ENCODE measurements around the gene KRTAP5-1. TPM values are rescaled to one million over a fixed set of nuclear protein-coding genes. Genes with fewer than 3 reads are reported as not detected.

The KRTAP5-1 gene
- polyA plus RNA-seq, 3 donors, result not detected

DNA sequence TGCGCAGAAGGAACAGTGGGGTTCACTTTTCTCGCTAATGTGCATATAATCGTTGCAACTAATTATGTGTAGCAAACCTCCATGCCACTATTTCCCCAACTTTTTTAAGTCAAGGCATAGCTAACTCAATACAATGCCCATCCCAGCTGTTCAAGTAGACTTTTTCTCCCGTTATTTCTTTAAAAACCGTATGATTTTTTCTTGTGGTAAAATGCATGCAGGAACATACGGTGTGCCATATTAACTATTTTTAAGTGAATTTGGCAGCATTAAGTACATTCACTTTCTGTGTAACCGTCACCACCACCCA, 10.2 kb downstream of the KRTAP5-1 start:
- Histone ChIP-seq H3K4me2 (replicated peaks; ENCODE audit: extremely low read depth, low read length, poor library complexity, severe bottlenecking) (no peak overlapping the region), H2AFZ (ENCODE audit: insufficient read depth, low read depth, low read length, poor library complexity, severe bottlenecking) (no peak overlapping the region), H3K36me3 (replicated peaks in 1 of 2; ENCODE audit: control insufficient read depth in 1 of 2, insufficient read depth in 2 of 2, low read length in 2 of 2) (no peaks in the 10 kb centered on the region), H3K27me3 (ENCODE audit: control insufficient read depth in 2 of 2, insufficient read depth in 2 of 2, low read length in 2 of 2) (peaks cover 27 to 48% of the 10 kb centered on the region in 2 donors), H3K79me2 (ENCODE audit: insufficient read depth, low read length) (no peaks in the 10 kb centered on the region), H3K27ac (ENCODE audit: low read depth in 1 of 2, low read length in 2 of 2) (no peak overlapping the region), H3K9ac (ENCODE audit: insufficient read depth, low read length, poor library complexity, severe bottlenecking) (no peak overlapping the region), H3K4me1 (ENCODE audit: control insufficient read depth in 1 of 2, insufficient read depth in 2 of 2, low read length in 2 of 2) (peaks cover 6 to 24% of the 10 kb centered on the region in 2 donors), H4K20me1 (ENCODE audit: insufficient read depth, low read length) (no peaks in the 10 kb centered on the region), H3K9me3 (replicated peaks in 1 of 2; ENCODE audit: control insufficient read depth in 1 of 2, insufficient read depth in 1 of 2, low read length in 2 of 2) (peaks cover 12 to 20% of the 10 kb centered on the region in 2 donors), H3K4me3 (replicated peaks in 1 of 3; ENCODE audit: low read depth in 2 of 3, low read length in 3 of 3) (no peak overlapping the region)
- Mint-ChIP-seq H3K4me3 (peak overlapping the region in 1 of 2 donors; percentile 70), H3K36me3 (no peaks in the 10 kb centered on the region), H3K27me3 (ENCODE audit: low read depth in 3 of 3) (peaks cover 53 to 71% (median 58%) of the 10 kb centered on the region in 3 donors), H3K27ac (no peak overlapping the region), H3K9me3 (peaks cover 11 to 25% (median 22%) of the 10 kb centered on the region in 7 donors), H3K4me1 (no peaks in the 10 kb centered on the region)
- intact Hi-C loops (cut with micrococcal nuclease), result loop anchor here (5.0 to 10.0 kb wide), 3 partner anchors 263 to 373 kb away; no protein-coding TSS in a partner anchor
- TF ChIP-seq, protein P1, sequence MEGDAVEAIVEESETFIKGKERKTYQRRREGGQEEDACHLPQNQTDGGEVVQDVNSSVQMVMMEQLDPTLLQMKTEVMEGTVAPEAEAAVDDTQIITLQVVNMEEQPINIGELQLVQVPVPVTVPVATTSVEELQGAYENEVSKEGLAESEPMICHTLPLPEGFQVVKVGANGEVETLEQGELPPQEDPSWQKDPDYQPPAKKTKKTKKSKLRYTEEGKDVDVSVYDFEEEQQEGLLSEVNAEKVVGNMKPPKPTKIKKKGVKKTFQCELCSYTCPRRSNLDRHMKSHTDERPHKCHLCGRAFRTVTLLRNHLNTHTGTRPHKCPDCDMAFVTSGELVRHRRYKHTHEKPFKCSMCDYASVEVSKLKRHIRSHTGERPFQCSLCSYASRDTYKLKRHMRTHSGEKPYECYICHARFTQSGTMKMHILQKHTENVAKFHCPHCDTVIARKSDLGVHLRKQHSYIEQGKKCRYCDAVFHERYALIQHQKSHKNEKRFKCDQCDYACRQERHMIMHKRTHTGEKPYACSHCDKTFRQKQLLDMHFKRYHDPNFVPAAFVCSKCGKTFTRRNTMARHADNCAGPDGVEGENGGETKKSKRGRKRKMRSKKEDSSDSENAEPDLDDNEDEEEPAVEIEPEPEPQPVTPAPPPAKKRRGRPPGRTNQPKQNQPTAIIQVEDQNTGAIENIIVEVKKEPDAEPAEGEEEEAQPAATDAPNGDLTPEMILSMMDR (IDR thresholded peaks at IDR 0.05), result peak; percentile 44
- DNase-seq, result no peak
- WGBS (ENCODE audit: insufficient coverage), result 15% methylated on average over 4 of the region's 7 CpGs

DNA sequence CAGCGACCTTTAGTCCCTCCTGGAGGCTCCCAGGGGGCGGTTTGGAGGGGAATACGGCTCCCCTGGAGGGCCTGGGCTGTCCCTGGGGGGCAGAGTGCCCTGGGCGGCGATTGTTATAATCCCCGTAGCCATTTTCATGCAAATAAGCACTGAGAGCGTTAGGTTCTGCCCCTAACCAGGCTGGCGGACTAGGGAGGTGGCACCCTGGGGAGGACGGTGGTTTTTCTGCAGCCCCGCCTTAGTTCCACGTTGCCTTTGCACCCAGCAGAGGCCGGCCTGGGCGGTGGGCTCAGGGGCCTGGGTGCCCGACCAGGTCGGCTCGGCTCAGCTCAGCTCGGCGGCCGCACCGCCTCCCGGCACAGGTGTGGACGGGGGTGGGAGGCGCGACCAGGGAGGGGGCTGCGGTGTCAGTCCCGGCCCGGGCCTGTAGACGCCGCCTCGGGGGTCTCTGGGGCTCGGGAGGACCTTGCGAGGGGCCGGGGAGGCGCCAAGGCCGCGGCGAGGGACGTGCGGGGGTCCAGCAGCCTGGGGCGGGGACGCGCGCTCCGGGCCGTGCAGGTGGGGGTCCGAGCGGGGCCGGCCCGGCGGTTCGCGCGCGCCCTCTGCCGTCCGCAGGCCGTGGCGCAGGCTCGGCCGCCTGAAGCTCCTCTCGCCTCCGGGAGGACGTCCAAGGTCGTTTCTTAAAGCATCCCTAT, 10.7 kb downstream of the KRTAP5-1 start:
- H3K9me3 ChIP-seq (replicated peaks in 1 of 2; ENCODE audit: control insufficient read depth in 1 of 2, insufficient read depth in 1 of 2, low read length in 2 of 2), result peaks cover 12 to 20% of the 10 kb centered on the region in 2 donors
- 2% methylated on average over 64 of the region's 64 CpGs for WGBS (ENCODE audit: insufficient coverage)
- DNase-seq, result peak in 2 of 3 donors; percentile 28 to 43
- H3K36me3 Mint-ChIP-seq, result no peaks in the 10 kb centered on the region
- TF ChIP-seq, protein P1 (IDR thresholded peaks at IDR 0.05), result peak; percentile 98
- H3K27me3 Mint-ChIP-seq (ENCODE audit: low read depth in 3 of 3), result peaks cover 58 to 75% (median 59%) of the 10 kb centered on the region in 3 donors
- H3K27ac ChIP-seq (ENCODE audit: low read depth in 1 of 2, low read length in 2 of 2), result no peak overlapping the region
- H3K27ac Mint-ChIP-seq, result no peak overlapping the region
- no peaks in the 10 kb centered on the region for H3K79me2 ChIP-seq (ENCODE audit: insufficient read depth, low read length)
- no peaks in the 10 kb centered on the region for H4K20me1 ChIP-seq (ENCODE audit: insufficient read depth, low read length)
- peaks cover 27 to 53% of the 10 kb centered on the region in 2 donors for H3K27me3 ChIP-seq (ENCODE audit: control insufficient read depth in 2 of 2, insufficient read depth in 2 of 2, low read length in 2 of 2)
- H3K9me3 Mint-ChIP-seq, result peaks cover 11 to 22% (median 19%) of the 10 kb centered on the region in 7 donors
- H3K4me2 ChIP-seq (replicated peaks; ENCODE audit: extremely low read depth, low read length, poor library complexity, severe bottlenecking), result peak overlapping the region; percentile 60
- intact Hi-C loops (cut with micrococcal nuclease), result loop anchor here (5.0 to 10.0 kb wide), 3 partner anchors 262 to 372 kb away; no protein-coding TSS in a partner anchor
- H3K4me1 Mint-ChIP-seq, result no peaks in the 10 kb centered on the region
- peak overlapping the region in 1 of 3 experiments; percentile 50 for H3K4me3 ChIP-seq (replicated peaks in 1 of 3; ENCODE audit: low read depth in 2 of 3, low read length in 3 of 3)
- no peaks in the 10 kb centered on the region for H3K36me3 ChIP-seq (replicated peaks in 1 of 2; ENCODE audit: control insufficient read depth in 1 of 2, insufficient read depth in 2 of 2, low read length in 2 of 2)
- peak overlapping the region; percentile 45 to 55 for H3K4me3 Mint-ChIP-seq
- peaks cover 6 to 24% of the 10 kb centered on the region in 2 donors for H3K4me1 ChIP-seq (ENCODE audit: control insufficient read depth in 1 of 2, insufficient read depth in 2 of 2, low read length in 2 of 2)
- H3K9ac ChIP-seq (ENCODE audit: insufficient read depth, low read length, poor library complexity, severe bottlenecking), result no peak overlapping the region
- peak overlapping the region; percentile 50 for H2AFZ ChIP-seq (ENCODE audit: insufficient read depth, low read depth, low read length, poor library complexity, severe bottlenecking)

All from CD14-positive monocyte (primary cell).